Neural cell (in vitro differentiated cells): Measurements from ENCODE around the gene KNSTRN. TPM values are rescaled to one million over a fixed set of nuclear protein-coding genes. Genes with fewer than 3 reads are reported as not detected.

ENCODE experiments used
- H2AFZ ChIP-seq: fragments of 200-600, 300-800 bp; sonication (generic), shearing (Covaris generic); 2 replicates; pipeline ENCODE4 v1.6.0; 2014; ENCODE audit warnings: low read depth, mild to moderate bottlenecking, antibody characterized with exemption, low read length, moderate library complexity
- H3F3A ChIP-seq: fragments of 200-600 bp; shearing (Covaris generic); 2 replicates; pipeline ENCODE4 v1.6.1; 2016; ENCODE audit warnings: mild to moderate bottlenecking, moderate library complexity, mixed read lengths, antibody characterized with exemption, low read length; ENCODE audit not compliant: insufficient read depth, poor library complexity, severe bottlenecking
- H3K27ac ChIP-seq: fragments of 200-600, 300-800 bp; sonication (generic), shearing (Covaris generic); 2 replicates; pipeline ENCODE4 v1.5.1; 2014; ENCODE audit warnings: mild to moderate bottlenecking, low read length, moderate library complexity
- H3K27me3 ChIP-seq: fragments of 300-800, 200-600 bp; sonication (generic), shearing (Covaris generic); 2 replicates; pipeline ENCODE4 v1.6.0; 2014; ENCODE audit warnings: mild to moderate bottlenecking, low read depth, low read length, moderate library complexity; ENCODE audit not compliant: insufficient read depth
- H3K36me3 ChIP-seq: fragments of 300-800, 200-600 bp; sonication (generic), shearing (Covaris generic); 2 replicates; pipeline ENCODE4 v1.5.1; 2014; ENCODE audit warnings: mild to moderate bottlenecking, antibody characterized with exemption, low read length, moderate library complexity; ENCODE audit not compliant: insufficient read depth
- H3K4me2 ChIP-seq: fragments of 300-800, 200-600 bp; sonication (generic), shearing (Covaris generic); 2 replicates; pipeline ENCODE4 v1.6.0; 2014; ENCODE audit warnings: mild to moderate bottlenecking, low read length
- H3K4me3 ChIP-seq: fragments of 300-800, 200-600 bp; sonication (generic), shearing (Covaris generic); 2 replicates; pipeline ENCODE4 v1.5.1; 2014; ENCODE audit warnings: mild to moderate bottlenecking, low read length, moderate library complexity
- H3K79me2 ChIP-seq: fragments of 200-600 bp; shearing (Covaris generic); replicated peaks from 2 replicates; pipeline ENCODE4 v1.6.0; 2014; ENCODE audit warnings: mild to moderate bottlenecking, low read length, moderate library complexity; ENCODE audit not compliant: insufficient read depth
- H3K9ac ChIP-seq: fragments of 300-800, 200-600 bp; sonication (generic), shearing (Covaris generic); 2 replicates; pipeline ENCODE4 v1.6.1; 2016; ENCODE audit warnings: mild to moderate bottlenecking, low read length, mixed read lengths
- H3K9me2 ChIP-seq: fragments of 200-600 bp; shearing (Covaris generic); 2 replicates; pipeline ENCODE4 v1.6.1; 2016; ENCODE audit warnings: mild to moderate bottlenecking, low read length, mixed read lengths; ENCODE audit not compliant: insufficient read depth
- H3K9me3 ChIP-seq: fragments of 200-600, 300-800 bp; sonication (generic), shearing (Covaris generic); 2 replicates; pipeline ENCODE4 v1.6.1; 2016; ENCODE audit warnings: mild to moderate bottlenecking, mixed run types, low read length, moderate library complexity, mixed read lengths
- H4K20me1 ChIP-seq: fragments of 200-600 bp; shearing (Covaris generic); 2 replicates; pipeline ENCODE4 v1.6.1; 2016; ENCODE audit warnings: mild to moderate bottlenecking, mixed run types; ENCODE audit not compliant: insufficient read depth
- EP300 ChIP-seq: fragments of 450-650 bp; conservative IDR thresholded peaks from 2 replicates; pipeline ENCODE4 v1.6.1; 2014; ENCODE audit warnings: antibody characterized with exemption, mild to moderate bottlenecking, moderate library complexity; ENCODE audit not compliant: poor library complexity, severe bottlenecking
- EZH2 ChIP-seq: fragments of 200-600, 300-800 bp; shearing (Covaris generic), sonication (generic); IDR thresholded peaks from 2 replicates; pipeline ENCODE4 v1.6.1; 2014; ENCODE audit warnings: antibody characterized with exemption, low read length, borderline replicate concordance, mild to moderate bottlenecking; ENCODE audit not compliant: insufficient read depth, poor library complexity, severe bottlenecking
- MXI1 ChIP-seq: fragments of 450-650 bp; conservative IDR thresholded peaks from 2 replicates; pipeline ENCODE4 v1.6.1; 2014; ENCODE audit warnings: antibody characterized with exemption, mild to moderate bottlenecking; ENCODE audit not compliant: poor library complexity, severe bottlenecking
- POLR2AphosphoS5 ChIP-seq: IDR thresholded peaks from 2 replicates; pipeline ENCODE4 v1.6.1; 2012
- RAD21 ChIP-seq: fragments of 450-650 bp; conservative IDR thresholded peaks from 2 replicates; pipeline ENCODE4 v1.6.1; 2014; ENCODE audit warnings: antibody characterized with exemption, mild to moderate bottlenecking, moderate library complexity
- REST ChIP-seq: IDR thresholded peaks from 2 replicates; pipeline ENCODE4 v1.6.1; 2012; ENCODE audit warnings: borderline replicate concordance
- SMC3 ChIP-seq: fragments of 450-650 bp; conservative IDR thresholded peaks from 2 replicates; pipeline ENCODE4 v1.6.1; 2014; ENCODE audit warnings: antibody characterized with exemption, mild to moderate bottlenecking, moderate library complexity; ENCODE audit not compliant: poor library complexity
- TAF1 ChIP-seq: IDR thresholded peaks from 2 replicates; pipeline ENCODE4 v1.6.1; 2012; ENCODE audit warnings: low read depth
- polyA plus RNA-seq: library from polyadenylated mRNA; depleted of rRNA; stranded (reverse); fragments of >200 nt; gene quantifications from 2 replicates; pipeline ENCODE4 v1.2.3, GENCODE V29; 2014
- TF ChIP-seq, protein P1 (sequence below): fragments of 450-650 bp; IDR thresholded peaks from 2 replicates; pipeline ENCODE4 v1.5.1; 2014; ENCODE audit warnings: antibody characterized with exemption, mild to moderate bottlenecking, moderate library complexity; ENCODE audit not compliant: poor library complexity, severe bottlenecking

The KNSTRN gene
- polyA plus RNA-seq, 1 donor from 2014 or later: 38.3 TPM

DNA sequence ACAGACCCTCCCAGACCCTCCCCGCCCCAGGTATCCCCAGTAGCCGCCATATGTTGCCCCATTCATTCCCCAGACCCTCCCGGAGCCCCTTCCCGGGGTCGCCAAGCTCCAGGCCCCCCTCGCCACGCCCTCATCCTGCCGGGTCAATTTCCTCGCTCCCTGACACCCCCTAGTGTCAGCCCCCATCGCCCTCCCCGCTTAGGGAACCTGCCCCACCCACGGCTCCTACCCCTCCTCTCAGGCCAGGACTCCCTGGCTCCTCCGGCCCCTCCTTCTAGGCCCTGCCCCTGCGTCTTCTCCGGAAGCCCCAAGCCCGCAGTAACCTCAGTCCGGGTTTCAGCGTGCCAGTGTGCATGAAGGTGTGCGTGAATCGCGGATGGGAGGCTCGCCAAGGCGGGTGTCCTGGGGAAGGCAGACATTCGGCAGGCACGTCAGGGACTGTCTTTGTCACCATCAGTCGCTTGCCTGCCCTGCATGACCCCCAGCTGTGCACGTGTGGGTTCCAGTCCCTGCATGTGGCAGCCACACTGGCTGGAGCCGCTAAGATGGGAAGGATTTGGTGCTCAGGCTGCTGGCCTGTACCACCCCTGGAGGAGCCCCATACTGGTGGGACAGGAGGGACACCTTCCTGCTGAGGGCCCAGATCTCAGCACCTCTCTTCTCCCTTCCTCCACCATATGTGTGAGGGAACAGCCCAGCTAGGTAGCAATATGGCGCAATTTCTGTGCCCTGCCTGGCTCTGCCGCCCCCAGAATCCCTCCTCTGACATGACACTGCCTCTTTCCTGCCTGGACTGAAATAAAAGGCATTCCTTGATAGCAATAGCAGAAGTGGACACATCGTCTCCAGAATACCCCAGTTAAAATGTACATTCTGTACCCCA is 23.8 kb upstream of the KNSTRN start:
- Histone ChIP-seq H3K9me2 (no peaks in the 10 kb centered on the region), H3K36me3 (no peaks in the 10 kb centered on the region), H3K4me2 (peak overlapping the region; percentile 86), H3F3A (no peaks in the 10 kb centered on the region), H4K20me1 (no peaks in the 10 kb centered on the region), H3K4me3 (peak overlapping the region; percentile 95), H3K27ac (peak overlapping the region; percentile 59), H3K9me3 (no peaks in the 10 kb centered on the region), H3K27me3 (peaks cover 5% of the 10 kb centered on the region), H2AFZ (peak overlapping the region; percentile 91), H3K79me2 (peaks cover 3% of the 10 kb centered on the region), H3K9ac (peak overlapping the region; percentile 86)
- TF ChIP-seq MXI1 (peak; percentile 73), REST (peak; percentile 21), POLR2AphosphoS5 (no peak)
- TF ChIP-seq, protein P1, sequence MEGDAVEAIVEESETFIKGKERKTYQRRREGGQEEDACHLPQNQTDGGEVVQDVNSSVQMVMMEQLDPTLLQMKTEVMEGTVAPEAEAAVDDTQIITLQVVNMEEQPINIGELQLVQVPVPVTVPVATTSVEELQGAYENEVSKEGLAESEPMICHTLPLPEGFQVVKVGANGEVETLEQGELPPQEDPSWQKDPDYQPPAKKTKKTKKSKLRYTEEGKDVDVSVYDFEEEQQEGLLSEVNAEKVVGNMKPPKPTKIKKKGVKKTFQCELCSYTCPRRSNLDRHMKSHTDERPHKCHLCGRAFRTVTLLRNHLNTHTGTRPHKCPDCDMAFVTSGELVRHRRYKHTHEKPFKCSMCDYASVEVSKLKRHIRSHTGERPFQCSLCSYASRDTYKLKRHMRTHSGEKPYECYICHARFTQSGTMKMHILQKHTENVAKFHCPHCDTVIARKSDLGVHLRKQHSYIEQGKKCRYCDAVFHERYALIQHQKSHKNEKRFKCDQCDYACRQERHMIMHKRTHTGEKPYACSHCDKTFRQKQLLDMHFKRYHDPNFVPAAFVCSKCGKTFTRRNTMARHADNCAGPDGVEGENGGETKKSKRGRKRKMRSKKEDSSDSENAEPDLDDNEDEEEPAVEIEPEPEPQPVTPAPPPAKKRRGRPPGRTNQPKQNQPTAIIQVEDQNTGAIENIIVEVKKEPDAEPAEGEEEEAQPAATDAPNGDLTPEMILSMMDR: peak; percentile 37

DNA sequence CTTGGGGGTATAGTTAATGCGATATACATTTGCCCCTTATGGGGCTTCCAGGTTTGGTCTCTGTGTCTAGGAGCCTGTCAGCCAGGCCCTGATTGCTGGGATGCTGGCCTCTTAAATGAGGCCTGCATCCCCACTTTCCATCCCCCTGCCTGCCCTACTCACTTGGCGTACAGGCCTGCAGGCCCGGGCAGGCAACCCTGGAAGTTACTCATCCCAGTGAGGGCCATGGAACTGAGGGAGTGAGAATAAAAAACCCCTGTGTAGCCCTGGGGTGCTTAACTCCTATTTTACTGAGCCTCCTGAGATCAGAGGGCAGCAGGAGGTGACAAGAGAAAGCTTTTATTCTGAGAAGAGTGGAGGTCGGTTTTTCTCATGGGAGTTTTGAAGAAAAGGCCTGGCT is 22.5 kb upstream of the KNSTRN start:
- Histone ChIP-seq H3F3A (no peaks in the 10 kb centered on the region), H3K27ac (no peak overlapping the region), H3K4me2 (no peak overlapping the region), H3K9me3 (no peaks in the 10 kb centered on the region), H4K20me1 (no peaks in the 10 kb centered on the region), H3K36me3 (no peaks in the 10 kb centered on the region), H2AFZ (no peak overlapping the region), H3K9ac (no peak overlapping the region), H3K9me2 (no peaks in the 10 kb centered on the region), H3K4me3 (peak overlapping the region; percentile 95), H3K79me2 (peaks cover 3% of the 10 kb centered on the region), H3K27me3 (peaks cover 5% of the 10 kb centered on the region)
- TF ChIP-seq MXI1: no peak
- TF ChIP-seq RAD21: no peak
- TF ChIP-seq POLR2AphosphoS5: no peak
- TF ChIP-seq TAF1: no peak
- no peak for TF ChIP-seq EZH2
- no peak for TF ChIP-seq SMC3
- TF ChIP-seq EP300: no peak
- TF ChIP-seq, protein P1: no peak
- no peak for TF ChIP-seq REST
